ENCODE data around the gene NR2E3. TPM values are rescaled to one million over a fixed set of nuclear protein-coding genes. Genes with fewer than 3 reads are reported as not detected.
"Not testable (repeated sequence)": the region's sequence is repeated elsewhere in the genome, so short reads cannot be mapped to it uniquely, and the experiment has no call there.

The NR2E3 gene
- total RNA-seq, 1 donor from 2014 or later = not detected

- TF ChIP-seq CTCF (IDR thresholded peaks at IDR 0.05; ENCODE audit: insufficient read depth, low read length, poor library complexity, severe bottlenecking) = no peak
- Histone ChIP-seq H3K36me3 (ENCODE audit: control insufficient read depth, insufficient read depth, low read length) (no peaks in the 10 kb centered on the region), H3K4me3 (ENCODE audit: low read depth, low read length) (no peak overlapping the region), H3K27me3 (ENCODE audit: control insufficient read depth, insufficient read depth, low read length) (no peaks in the 10 kb centered on the region)
- DNase-seq (ENCODE audit: low read depth) = no peak
Observed at GRCh38 chr15:71830981-71831380, 20.6 kb downstream of the NR2E3 start.

- no peak overlapping the region for H3K4me3 ChIP-seq (ENCODE audit: low read depth, low read length)
- peaks cover 1% of the 10 kb centered on the region for H3K36me3 ChIP-seq (ENCODE audit: control insufficient read depth, insufficient read depth, low read length)
- TF ChIP-seq CTCF (IDR thresholded peaks at IDR 0.05; ENCODE audit: insufficient read depth, low read length, poor library complexity, severe bottlenecking) = no peak
- DNase-seq (ENCODE audit: low read depth) = no peak
- H3K27me3 ChIP-seq (ENCODE audit: control insufficient read depth, insufficient read depth, low read length) = no peaks in the 10 kb centered on the region
Observed at GRCh38 chr15:71841563-71841962, 31.2 kb downstream of the NR2E3 start.

GRCh38 chr15:71844916-71845315 lies 34.6 kb downstream of the NR2E3 start:
- TF ChIP-seq CTCF (IDR thresholded peaks at IDR 0.05; ENCODE audit: insufficient read depth, low read length, poor library complexity, severe bottlenecking) = no peak
- H3K27me3 ChIP-seq (ENCODE audit: control insufficient read depth, insufficient read depth, low read length) = no peaks in the 10 kb centered on the region
- H3K4me3 ChIP-seq (ENCODE audit: low read depth, low read length) = no peak overlapping the region
- H3K36me3 ChIP-seq (ENCODE audit: control insufficient read depth, insufficient read depth, low read length) = peaks cover 1% of the 10 kb centered on the region
- DNase-seq (ENCODE audit: low read depth) = no peak

GRCh38 chr15:71853543-71853942 lies 43.2 kb downstream of the NR2E3 start:
- no peak for TF ChIP-seq CTCF (IDR thresholded peaks at IDR 0.05; ENCODE audit: insufficient read depth, low read length, poor library complexity, severe bottlenecking)
- Histone ChIP-seq H3K36me3 (ENCODE audit: control insufficient read depth, insufficient read depth, low read length) (peaks cover 3% of the 10 kb centered on the region), H3K27me3 (ENCODE audit: control insufficient read depth, insufficient read depth, low read length) (no peaks in the 10 kb centered on the region), H3K4me3 (ENCODE audit: low read depth, low read length) (no peak overlapping the region)
- DNase-seq (ENCODE audit: low read depth) = no peak

- H3K4me3 ChIP-seq (ENCODE audit: low read depth, low read length); DNase-seq (ENCODE audit: low read depth); H3K27me3 ChIP-seq (ENCODE audit: control insufficient read depth, insufficient read depth, low read length); H3K36me3 ChIP-seq (ENCODE audit: control insufficient read depth, insufficient read depth, low read length): not testable (repeated sequence)
Observed at GRCh38 chr15:71858232-71858631, 47.9 kb downstream of the NR2E3 start.
